PC-9 (cell line): Measurements from ENCODE around the gene ADIG. TPM values are rescaled to one million over a fixed set of nuclear protein-coding genes. Genes with fewer than 3 reads are reported as not detected.

Experiments
- BruUV-seq: library from RNA; stranded (reverse); fragments of 400-500 nt; replicated peaks from 2 replicates; lab custom pipeline; 2021; lab: Mats Ljungman, UMichigan
- CTCF ChIA-PET: fragments of 300-600 bp; sonication (Branson Sonifier 250); formaldehyde crosslinking; loops from one replicate; lab custom pipeline; 2022; ENCODE audit warnings: antibody characterized with exemption; lab: Charles Lee
- POLR2A ChIA-PET: fragments of 300-600 bp; sonication (Branson Sonifier 250); formaldehyde crosslinking; loops from one replicate; lab custom pipeline; 2022; ENCODE audit warnings: antibody characterized with exemption; ENCODE audit not compliant: unreplicated experiment; lab: Charles Lee
- DNase-seq, 2 experiments: peaks; one replicate each; pipeline versions ENCODE4 v3.0.0 to v3.0.0-alpha.2; 2015 to 2022; ENCODE audit warnings: mixed read lengths in 1 of 2
- H2AFZ ChIP-seq: fragments of 200-600 bp; sonication (generic); 2 replicates; pipeline ENCODE4 v1.8.1; 2017; ENCODE audit warnings: antibody characterized with exemption
- H3F3A ChIP-seq: fragments of 200-600 bp; sonication (generic); 2 replicates; pipeline ENCODE4 v1.8.1; 2017; ENCODE audit warnings: antibody characterized with exemption, mild to moderate bottlenecking, low read depth; ENCODE audit not compliant: insufficient read depth
- H3K27ac ChIP-seq: fragments of 200-600 bp; sonication (generic); 2 replicates; pipeline ENCODE4 v1.6.1; 2016; ENCODE audit warnings: mixed run types
- H3K27me3 ChIP-seq: fragments of 200-600 bp; sonication (generic); 2 replicates; pipeline ENCODE4 v1.6.1; 2016; ENCODE audit warnings: low read depth, mixed run types; ENCODE audit not compliant: insufficient read depth
- H3K36me3 ChIP-seq: fragments of 200-600 bp; sonication (generic); 2 replicates; pipeline ENCODE4 v1.6.1; 2016; ENCODE audit warnings: low read depth, mixed run types
- H3K4me1 ChIP-seq: fragments of 200-600 bp; sonication (generic); replicated peaks from 2 replicates; pipeline ENCODE4 v1.6.1; 2016; ENCODE audit warnings: mixed run types; ENCODE audit not compliant: insufficient read depth
- H3K4me2 ChIP-seq: fragments of 200-600 bp; sonication (generic); 2 replicates; pipeline ENCODE4 v1.6.1; 2017; ENCODE audit warnings: mixed run types
- H3K4me3 ChIP-seq: fragments of 200-600 bp; sonication (generic); 2 replicates; pipeline ENCODE4 v1.6.1; 2016; ENCODE audit warnings: mixed run types
- H3K79me2 ChIP-seq: fragments of 200-600 bp; sonication (generic); 2 replicates; pipeline ENCODE4 v1.6.1; 2017; ENCODE audit warnings: low read depth, mixed run types
- H3K9me2 ChIP-seq: fragments of 200-600 bp; sonication (generic); 2 replicates; pipeline ENCODE4 v1.8.1; 2017; ENCODE audit warnings: mild to moderate bottlenecking; ENCODE audit not compliant: insufficient read depth
- H3K9me3 ChIP-seq: fragments of 200-600 bp; sonication (generic); 2 replicates; pipeline ENCODE4 v1.8.1; 2016; ENCODE audit warnings: low read depth; ENCODE audit not compliant: insufficient read depth
- H4K20me1 ChIP-seq: fragments of 200-600 bp; sonication (generic); 2 replicates; pipeline ENCODE4 v1.8.1; 2017; ENCODE audit not compliant: insufficient read depth
- CTCF ChIP-seq: fragments of 200-600 bp; sonication (generic); conservative IDR thresholded peaks from 2 replicates; pipeline ENCODE4 v1.6.1; 2017; ENCODE audit warnings: mixed run types, antibody characterized with exemption, mild to moderate bottlenecking, moderate library complexity
- EZH2 ChIP-seq: fragments of 200-600 bp; sonication (generic); IDR thresholded peaks from 2 replicates; pipeline ENCODE4 v1.8.0; 2017; ENCODE audit warnings: antibody characterized with exemption, low read depth
- intact Hi-C: fragments of 100-400 bp; cut with micrococcal nuclease; formaldehyde crosslinking; loops from one replicate; pipeline ENCODE4 v1.10.0; 2022; ENCODE audit not compliant: unreplicated experiment
- total RNA-seq: library from RNA; stranded (reverse); gene quantifications from 2 replicates; pipeline ENCODE4 v1.2.3, GENCODE V29; 2021

Gene ADIG
- total RNA-seq, 1 experiment from 2014 or later = not detected

- H3K4me2 ChIP-seq = no peak overlapping the region
- H4K20me1 ChIP-seq = no peaks in the 10 kb centered on the region
- no TSS peak for BruUV-seq
- CTCF ChIA-PET = interaction anchor here (0.7 kb wide), 1 partner anchor 455 kb away, joined by 10 read pairs; no protein-coding TSS in a partner anchor
- no peaks in the 10 kb centered on the region for H3K9me3 ChIP-seq
- intact Hi-C loops = loop anchor here (5.0 kb wide), 1 partner anchor 101 kb away; no protein-coding TSS in a partner anchor
- peaks cover 3% of the 10 kb centered on the region; the same call in 1 of the 2 replicates for H3K9me2 ChIP-seq
- no peak overlapping the region for H3K4me3 ChIP-seq
- DNase-seq = peak in 1 of 2 experiments; percentile 28
- 0 out of 2 replicates have a peak overlapping the region, but pooled peaks have one; percentile 15 for H2AFZ ChIP-seq
- H3K4me1 ChIP-seq = peaks cover 22% of the 10 kb centered on the region
- POLR2A ChIA-PET = no interaction called here
- H3F3A ChIP-seq = no peaks in the 10 kb centered on the region
- TF ChIP-seq CTCF = no peak
- H3K79me2 ChIP-seq = no peaks in the 10 kb centered on the region
- peak overlapping the region; percentile 67 for H3K27ac ChIP-seq
- H3K36me3 ChIP-seq = no peaks in the 10 kb centered on the region
- H3K27me3 ChIP-seq = no peaks in the 10 kb centered on the region
Measured at GRCh38 chr20:38631155-38632022, 50.4 kb downstream of the ADIG start.

GRCh38 chr20:38633577-38634093 is 52.6 kb downstream of the ADIG start:
- Histone ChIP-seq H4K20me1 (no peaks in the 10 kb centered on the region), H3K27ac (no peak overlapping the region), H3K9me2 (peaks cover 3% of the 10 kb centered on the region; the same call in 1 of the 2 replicates), H2AFZ (no peak overlapping the region), H3K79me2 (no peaks in the 10 kb centered on the region), H3K9me3 (no peaks in the 10 kb centered on the region), H3K4me3 (no peak overlapping the region), H3K27me3 (no peaks in the 10 kb centered on the region), H3K4me1 (peaks cover 20% of the 10 kb centered on the region), H3K36me3 (no peaks in the 10 kb centered on the region), H3F3A (no peaks in the 10 kb centered on the region), H3K4me2 (peak overlapping the region; percentile 5; the same call in 1 of the 2 replicates)
- peak in 1 of 2 experiments; percentile 52 for DNase-seq
- TF ChIP-seq EZH2 (no peak), CTCF (peak; percentile 95)
- intact Hi-C loops = loop anchor here (5.0 kb wide), 1 partner anchor 99 kb away; no protein-coding TSS in a partner anchor
- POLR2A ChIA-PET = interaction anchor here (0.6 kb wide), 1 partner anchor 150 kb away, joined by 7 read pairs; no protein-coding TSS in a partner anchor
- no TSS peak for BruUV-seq
- CTCF ChIA-PET = interaction anchor here (0.6 kb wide), 2 partner anchors 259 to 309 kb away, joined by 3 to 6 read pairs; no protein-coding TSS in a partner anchor

- no peaks in the 10 kb centered on the region for H3K27me3 ChIP-seq
- H3K36me3 ChIP-seq = no peaks in the 10 kb centered on the region
- H3F3A ChIP-seq = no peaks in the 10 kb centered on the region
- no TSS peak for BruUV-seq
- H3K9me3 ChIP-seq = no peaks in the 10 kb centered on the region
- peaks cover 4% of the 10 kb centered on the region for H3K4me1 ChIP-seq
- CTCF ChIA-PET = no interaction called here
- DNase-seq = peak in 1 of 2 experiments; percentile 54
- H3K79me2 ChIP-seq = no peaks in the 10 kb centered on the region
- H4K20me1 ChIP-seq = no peaks in the 10 kb centered on the region
- TF ChIP-seq CTCF = no peak
- TF ChIP-seq EZH2 = no peak
- POLR2A ChIA-PET = no interaction called here
- no peak overlapping the region for H3K4me3 ChIP-seq
- H3K27ac ChIP-seq = no peak overlapping the region
- intact Hi-C loops = no loop called here
- H2AFZ ChIP-seq = no peak overlapping the region
- no peak overlapping the region for H3K4me2 ChIP-seq
- H3K9me2 ChIP-seq = peaks cover 3% of the 10 kb centered on the region; the same call in 1 of the 2 replicates
Measured at GRCh38 chr20:38635721-38636288, 54.8 kb downstream of the ADIG start.
